HepG2 (cell line): ENCODE measurements around the gene COMMD4. TPM values are rescaled to one million over a fixed set of nuclear protein-coding genes. Genes with fewer than 3 reads are reported as not detected.
A peak's percentile ranks its signal among the peaks of the same experiment; 100 is the strongest.

Experiments used
- ATAC-seq: fragments of 200-7000 bp; cut with Tn5 transposase; 3 replicates; pipeline ENCODE4 v1.9.1; 2020; ENCODE audit warnings: mild to moderate bottlenecking, moderate library complexity
- BruUV-seq: library from RNA; stranded (reverse); fragments of 400-500 nt; replicated peaks from 2 replicates; lab custom pipeline; 2021; lab: Mats Ljungman, UMichigan
- CTCF ChIA-PET: fragments of 300-600 bp; formaldehyde crosslinking; extraction: SDS; loops from one replicate; lab custom pipeline; 2021; ENCODE audit warnings: low total read pairs, inconsistent platforms, low intra/inter-chr PET ratio; lab: Yijun Ruan, JAX
- POLR2A ChIA-PET: fragments of 350-600 bp; sonication (Branson Sonifier 250); formaldehyde crosslinking; loops from one replicate; lab custom pipeline; 2020; ENCODE audit warnings: antibody characterized with exemption, inconsistent platforms; lab: Yijun Ruan, JAX
- DNase-seq: peaks from one replicate; pipeline ENCODE4 v3.0.0-alpha.2; 2015; ENCODE audit warnings: low spot score
- FAIRE-seq: peaks from 3 replicates; lab custom pipeline; 2011; peaks lifted over from hg19 to GRCh38; lab: Jason Lieb, UNC
- H2AFZ ChIP-seq: one replicate; pipeline ENCODE4 v1.6.1; 2011; ENCODE audit warnings: low read length, inconsistent platforms
- H3K27ac ChIP-seq: fragments of 300-600 bp; 3 replicates; pipeline ENCODE4 v1.8.0; 2011; ENCODE audit warnings: mixed run types, mild to moderate bottlenecking, mixed read lengths, low read length, inconsistent platforms; ENCODE audit not compliant: insufficient read depth; ENCODE audit errors: extremely low read length
- H3K27me3 ChIP-seq, 2 experiments: fragments of 200-600 bp in 1 of 2; 2 replicates in 1 of 2; 3 replicates in 1 of 2; pipeline versions ENCODE4 v1.6.0 to v1.8.0; 2011; ENCODE audit warnings: low read length in 2 of 2, mild to moderate bottlenecking in 2 of 2, moderate library complexity in 2 of 2, inconsistent platforms in 1 of 2; ENCODE audit not compliant: insufficient read depth in 2 of 2, control insufficient read depth in 1 of 2
- H3K36me3 ChIP-seq, 2 experiments: fragments of 200-600 bp in 1 of 2; replicated peaks in 1 of 2; 2 replicates in 1 of 2; 3 replicates in 1 of 2; pipeline versions ENCODE4 v1.5.1 to v1.8.0; 2011; ENCODE audit warnings: low read length in 2 of 2, inconsistent platforms in 1 of 2; ENCODE audit not compliant: insufficient read depth in 2 of 2, control insufficient read depth in 1 of 2
- H3K4me1 ChIP-seq: 2 replicates; pipeline ENCODE4 v1.5.1; 2012; ENCODE audit warnings: low read length, inconsistent platforms; ENCODE audit not compliant: insufficient read depth
- H3K4me2 ChIP-seq: 2 replicates; pipeline ENCODE4 v1.6.0; 2011; ENCODE audit warnings: low read depth, low read length, inconsistent platforms
- H3K4me3 ChIP-seq, 3 experiments: fragments of 200-600 bp in 1 of 3; sonication (generic), shearing (Covaris generic) in 1 of 3; replicated peaks in 1 of 3; 2 replicates each; pipeline ENCODE4 v1.5.1; 2011 to 2016; ENCODE audit warnings: low read length in 3 of 3, inconsistent platforms in 2 of 3, low read depth in 2 of 3, mild to moderate bottlenecking in 2 of 3, control low read depth in 1 of 3, mixed read lengths in 1 of 3; ENCODE audit not compliant: insufficient read depth in 1 of 3
- H3K79me2 ChIP-seq: one replicate; pipeline ENCODE4 v1.6.1; 2011; ENCODE audit warnings: low read length, inconsistent platforms; ENCODE audit not compliant: insufficient read depth
- H3K9ac ChIP-seq: 2 replicates; pipeline ENCODE4 v1.6.0; 2011; ENCODE audit warnings: mild to moderate bottlenecking, low read depth, low read length, inconsistent platforms; ENCODE audit not compliant: insufficient read depth
- H3K9me3 ChIP-seq: 2 replicates; pipeline ENCODE4 v1.5.1; 2012; ENCODE audit warnings: mild to moderate bottlenecking, low read length
- H4K20me1 ChIP-seq: 2 replicates; pipeline ENCODE4 v1.6.0; 2011; ENCODE audit warnings: inconsistent platforms, mild to moderate bottlenecking, low read length, moderate library complexity; ENCODE audit not compliant: insufficient read depth
- BCL6 ChIP-seq: IDR thresholded peaks from 2 replicates; pipeline ENCODE4 v1.6.1; 2016; ENCODE audit warnings: missing genetic modification reagents, missing compliant biosample characterization
- FOXP4 ChIP-seq: sonication (generic); formaldehyde crosslinking; IDR thresholded peaks from 2 replicates; pipeline ENCODE4 v1.4.0; 2020; ENCODE audit warnings: missing genetic modification reagents
- HOXA5 ChIP-seq: sonication (generic); formaldehyde crosslinking; IDR thresholded peaks from 2 replicates; pipeline ENCODE4 v1.4.0; 2020; ENCODE audit warnings: missing genetic modification reagents
- IKZF5 ChIP-seq: IDR thresholded peaks from 2 replicates; pipeline ENCODE4 v1.6.1; 2018; ENCODE audit warnings: missing genetic modification reagents, mild to moderate bottlenecking, missing compliant biosample characterization
- NFKBIZ ChIP-seq: IDR thresholded peaks from 2 replicates; pipeline ENCODE4 v1.6.1; 2018; ENCODE audit warnings: missing genetic modification reagents, missing compliant biosample characterization
- NR2F6 ChIP-seq, 2 experiments: IDR thresholded peaks; 2 replicates each; pipeline ENCODE4 v1.6.1; 2016; ENCODE audit warnings: antibody characterized with exemption in 1 of 2, mild to moderate bottlenecking in 1 of 2
- RFX3 ChIP-seq: IDR thresholded peaks from 2 replicates; pipeline ENCODE4 v1.6.1; 2016; ENCODE audit warnings: missing biosample characterization, missing genetic modification reagents
- SMAD1 ChIP-seq: sonication (generic); formaldehyde crosslinking; IDR thresholded peaks from 2 replicates; pipeline ENCODE4 v1.4.0; 2020; ENCODE audit warnings: missing genetic modification reagents, low read depth, mild to moderate bottlenecking, borderline replicate concordance
- SRY ChIP-seq: sonication (generic); formaldehyde crosslinking; IDR thresholded peaks from 2 replicates; pipeline ENCODE4 v1.8.0; 2022; ENCODE audit warnings: mild to moderate bottlenecking, missing genetic modification reagents
- TFDP2 ChIP-seq: sonication (generic); formaldehyde crosslinking; IDR thresholded peaks from 2 replicates; pipeline ENCODE4 v1.4.0; 2020; ENCODE audit warnings: missing genetic modification reagents
- ZNF143 ChIP-seq: sonication (generic); formaldehyde crosslinking; IDR thresholded peaks from 2 replicates; pipeline ENCODE4 v1.4.0; 2020; ENCODE audit warnings: missing genetic modification reagents
- ZNF160 ChIP-seq: sonication (generic); formaldehyde crosslinking; IDR thresholded peaks from 2 replicates; pipeline ENCODE4 v1.8.0; 2022; ENCODE audit warnings: mild to moderate bottlenecking, inconsistent platforms, missing genetic modification reagents
- ZSCAN31 ChIP-seq: sonication (generic); formaldehyde crosslinking; IDR thresholded peaks from 2 replicates; pipeline ENCODE4 v1.5.0; 2020; ENCODE audit warnings: low read depth, mild to moderate bottlenecking, missing genetic modification reagents
- in situ Hi-C: cut with HindIII; loops from 2 replicates; pipeline ENCODE4 v1.10.0; 2017; ENCODE audit warnings: low pct_unique_long_range_greater_than_20kb; ENCODE audit not compliant: extremely low pct_ligation_motif_present
- intact Hi-C: fragments of 100-400 bp; cut with micrococcal nuclease; formaldehyde crosslinking; loops from one replicate; pipeline ENCODE4 v1.10.0; 2022; ENCODE audit not compliant: unreplicated experiment
- polyA plus RNA-seq, 8 experiments: library from polyadenylated mRNA; depleted of rRNA in 3 of 8; stranded (reverse) in 7 of 8; unstranded in 1 of 8; fragments of >200 nt; fragmentation: Illumina TruSeq in 4 of 8; extraction: Trizol in 4 of 8; gene quantifications; 2 replicates each; pipeline versions ENCODE4 v1.2.1 to v1.2.3, GENCODE V29; 2011 to 2016; ENCODE audit warnings: low read depth in 4 of 8, missing spikeins in 1 of 8, mixed read lengths in 1 of 8; ENCODE audit not compliant: insufficient read depth in 1 of 8
- total RNA-seq, 5 experiments: library from RNA; depleted of rRNA; stranded (reverse); fragments of >200 nt; fragmentation: Illumina TruSeq; extraction: Trizol; gene quantifications; 2 replicates each; pipeline ENCODE4 v1.2.3, GENCODE V29; 2016; ENCODE audit warnings: low read depth in 1 of 5
- TF ChIP-seq, protein P1 (sequence below): sonication (generic); formaldehyde crosslinking; IDR thresholded peaks from 2 replicates; pipeline ENCODE4 v1.4.0; 2020; ENCODE audit warnings: mild to moderate bottlenecking, missing genetic modification reagents
- TF ChIP-seq, protein P2 (sequence below): fragments of 450-650 bp; IDR thresholded peaks from 2 replicates; pipeline ENCODE4 v1.6.1; 2017
- TF ChIP-seq, protein P3 (sequence below): sonication (generic); formaldehyde crosslinking; IDR thresholded peaks from 2 replicates; pipeline ENCODE4 v1.8.1; 2023; ENCODE audit warnings: missing genetic modification reagents, mild to moderate bottlenecking, borderline replicate concordance

COMMD4 gene
- total and polyA plus RNA-seq, 2 of the 13 experiments (the other 11 are each of a cell fraction or from before 2014, with no cell fraction given): 45.8 to 89.9 TPM

DNA sequence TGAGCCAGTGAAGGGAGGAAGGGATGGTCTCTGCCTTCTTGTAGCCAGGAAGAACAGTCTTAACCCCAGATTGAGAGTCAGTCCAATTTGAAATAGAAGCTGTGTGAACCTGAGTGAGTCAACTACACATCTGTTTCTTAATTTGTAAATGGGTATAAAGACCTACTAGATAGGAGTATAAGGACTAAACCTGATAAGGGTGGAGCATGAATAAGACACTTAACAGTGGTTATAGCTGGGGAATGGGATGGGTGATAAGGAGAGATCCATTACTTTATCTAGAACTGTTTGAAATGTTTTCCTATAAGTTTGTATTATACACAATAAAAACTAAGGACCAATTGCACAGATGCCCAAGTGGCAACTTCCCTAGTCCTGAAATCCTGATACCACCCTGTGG lies 31.1 kb downstream of the COMMD4 start:
- Histone ChIP-seq H3K9me3 (no peaks in the 10 kb centered on the region), H4K20me1 (0 out of 2 replicates have a peak, but pooled peaks cover 4% of the 10 kb centered on the region), H3K27me3 (no peaks in the 10 kb centered on the region), H3K79me2 (peaks cover 5% of the 10 kb centered on the region), H3K4me3 (0 out of 6 replicates have a peak overlapping the region, but pooled peaks of 1 of the 3 experiments have one; percentile 92), H3K36me3 (peaks cover 14 to 40% of the 10 kb centered on the region in 2 experiments), H3K4me2 (peak overlapping the region; percentile 59), H3K27ac (no peak overlapping the region), H3K9ac (no peak overlapping the region; the same call in 1 of the 2 replicates), H3K4me1 (peaks cover 39% of the 10 kb centered on the region), H2AFZ (no peak overlapping the region)
- in situ Hi-C loops: loop anchor here (5.0 to 10.0 kb wide), 2 partner anchors 85 to 278 kb away; partner anchors contain the start of genes IMP3, SIN3A and SNX33
- TSS peak; percentile 48 for BruUV-seq
- TF ChIP-seq, protein P1, sequence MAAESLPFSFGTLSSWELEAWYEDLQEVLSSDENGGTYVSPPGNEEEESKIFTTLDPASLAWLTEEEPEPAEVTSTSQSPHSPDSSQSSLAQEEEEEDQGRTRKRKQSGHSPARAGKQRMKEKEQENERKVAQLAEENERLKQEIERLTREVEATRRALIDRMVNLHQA: no peak
- TF ChIP-seq RFX3 (CRISPR knock-in tag) (no peak), FOXP4 (no peak), ZNF160 (CRISPR knock-in tag) (no peak), TFDP2 (CRISPR knock-in tag) (no peak), SRY (CRISPR knock-in tag) (no peak), NFKBIZ (CRISPR knock-in tag) (no peak), NR2F6 (IDR thresholded peaks at IDR 0.05) (no peak), NR2F6 (CRISPR knock-in tag; IDR thresholded peaks at IDR 0.05) (no peak), ZSCAN31 (CRISPR knock-in tag) (no peak), ZNF143 (CRISPR knock-in tag) (no peak), SMAD1 (CRISPR knock-in tag) (no peak), HOXA5 (CRISPR knock-in tag) (no peak), BCL6 (CRISPR knock-in tag) (no peak), IKZF5 (CRISPR knock-in tag) (no peak)
- TF ChIP-seq, protein P2, sequence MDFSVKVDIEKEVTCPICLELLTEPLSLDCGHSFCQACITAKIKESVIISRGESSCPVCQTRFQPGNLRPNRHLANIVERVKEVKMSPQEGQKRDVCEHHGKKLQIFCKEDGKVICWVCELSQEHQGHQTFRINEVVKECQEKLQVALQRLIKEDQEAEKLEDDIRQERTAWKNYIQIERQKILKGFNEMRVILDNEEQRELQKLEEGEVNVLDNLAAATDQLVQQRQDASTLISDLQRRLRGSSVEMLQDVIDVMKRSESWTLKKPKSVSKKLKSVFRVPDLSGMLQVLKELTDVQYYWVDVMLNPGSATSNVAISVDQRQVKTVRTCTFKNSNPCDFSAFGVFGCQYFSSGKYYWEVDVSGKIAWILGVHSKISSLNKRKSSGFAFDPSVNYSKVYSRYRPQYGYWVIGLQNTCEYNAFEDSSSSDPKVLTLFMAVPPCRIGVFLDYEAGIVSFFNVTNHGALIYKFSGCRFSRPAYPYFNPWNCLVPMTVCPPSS: no peak
- TF ChIP-seq, protein P3, sequence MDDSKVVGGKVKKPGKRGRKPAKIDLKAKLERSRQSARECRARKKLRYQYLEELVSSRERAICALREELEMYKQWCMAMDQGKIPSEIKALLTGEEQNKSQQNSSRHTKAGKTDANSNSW: no peak
- ChIA-PET CTCF (no interaction called here), POLR2A (interaction anchor here (1.0 to 4.7 kb wide), 5 partner anchors 12 to 305 kb away, joined by 3 to 185 read pairs (median 8); partner anchors contain the start of gene SIN3A)
- no peak for FAIRE-seq
- intact Hi-C loops: loop anchor here (1.0 to 10.0 kb wide), 3 partner anchors 20 to 318 kb away; partner anchors contain the start of genes NEIL1 and SIN3A
- no peak for DNase-seq
- no peak for ATAC-seq
